ENCODE results near the gene CCN2.

Gene CCN2

GRCh38 chr6:131954775-131955107 lies 3.6 kb upstream of the CCN2 start:
- peaks cover 5% of the 10 kb centered on the region for H3K4me1 Mint-ChIP-seq (ENCODE audit: low read depth)
- H3K27ac Mint-ChIP-seq: no peak overlapping the region
- H3K36me3 Mint-ChIP-seq (ENCODE audit: low read depth): no peaks in the 10 kb centered on the region
- peaks cover 42% of the 10 kb centered on the region for H3K27me3 Mint-ChIP-seq (ENCODE audit: low read depth)
- H3K4me3 Mint-ChIP-seq: no peak overlapping the region
- no peaks in the 10 kb centered on the region for H3K9me3 Mint-ChIP-seq

GRCh38 chr6:131954059-131954774 lies 3.0 kb upstream of the CCN2 start:
- Mint-ChIP-seq H3K4me1 (ENCODE audit: low read depth) (peaks cover 5% of the 10 kb centered on the region), H3K27me3 (ENCODE audit: low read depth) (peaks cover 48% of the 10 kb centered on the region), H3K9me3 (no peaks in the 10 kb centered on the region), H3K4me3 (no peak overlapping the region), H3K27ac (no peak overlapping the region), H3K36me3 (ENCODE audit: low read depth) (no peaks in the 10 kb centered on the region)

- Mint-ChIP-seq H3K4me3 (no peak overlapping the region), H3K4me1 (ENCODE audit: low read depth) (peaks cover 5% of the 10 kb centered on the region), H3K27ac (no peak overlapping the region), H3K27me3 (ENCODE audit: low read depth) (peaks cover 59% of the 10 kb centered on the region), H3K9me3 (no peaks in the 10 kb centered on the region), H3K36me3 (ENCODE audit: low read depth) (no peaks in the 10 kb centered on the region)
Measured at GRCh38 chr6:131952886-131953509, 1.8 kb upstream of the CCN2 start.

- no peaks in the 10 kb centered on the region for H3K9me3 Mint-ChIP-seq
- H3K4me3 Mint-ChIP-seq: peak overlapping the region; percentile 15
- H3K36me3 Mint-ChIP-seq (ENCODE audit: low read depth): no peaks in the 10 kb centered on the region
- peaks cover 5% of the 10 kb centered on the region for H3K4me1 Mint-ChIP-seq (ENCODE audit: low read depth)
- H3K27me3 Mint-ChIP-seq (ENCODE audit: low read depth): peaks cover 68% of the 10 kb centered on the region
- no peak overlapping the region for H3K27ac Mint-ChIP-seq
Measured at GRCh38 chr6:131951576-131952230, 531 bp upstream of the CCN2 start.

- no peaks in the 10 kb centered on the region for H3K9me3 Mint-ChIP-seq
- peaks cover 79% of the 10 kb centered on the region for H3K27me3 Mint-ChIP-seq (ENCODE audit: low read depth)
- no peak overlapping the region for H3K27ac Mint-ChIP-seq
- H3K36me3 Mint-ChIP-seq (ENCODE audit: low read depth): no peaks in the 10 kb centered on the region
- peak overlapping the region; percentile 71 for H3K4me3 Mint-ChIP-seq
- H3K4me1 Mint-ChIP-seq (ENCODE audit: low read depth): peaks cover 5% of the 10 kb centered on the region
Measured at GRCh38 chr6:131949909-131950766, 1.0 kb downstream of the CCN2 start.

GRCh38 chr6:131949620-131949908 lies 1.6 kb downstream of the CCN2 start:
- Mint-ChIP-seq H3K36me3 (ENCODE audit: low read depth) (no peaks in the 10 kb centered on the region), H3K4me1 (ENCODE audit: low read depth) (peaks cover 5% of the 10 kb centered on the region), H3K9me3 (no peaks in the 10 kb centered on the region), H3K27me3 (ENCODE audit: low read depth) (peaks cover 79% of the 10 kb centered on the region), H3K27ac (no peak overlapping the region), H3K4me3 (no peak overlapping the region)

- peaks cover 5% of the 10 kb centered on the region for H3K4me1 Mint-ChIP-seq (ENCODE audit: low read depth)
- peaks cover 73% of the 10 kb centered on the region for H3K27me3 Mint-ChIP-seq (ENCODE audit: low read depth)
- H3K4me3 Mint-ChIP-seq: no peak overlapping the region
- no peaks in the 10 kb centered on the region for H3K36me3 Mint-ChIP-seq (ENCODE audit: low read depth)
- no peak overlapping the region for H3K27ac Mint-ChIP-seq
- no peaks in the 10 kb centered on the region for H3K9me3 Mint-ChIP-seq
Measured at GRCh38 chr6:131948692-131949619, 2.2 kb downstream of the CCN2 start.

- H3K36me3 Mint-ChIP-seq (ENCODE audit: low read depth): no peaks in the 10 kb centered on the region
- H3K9me3 Mint-ChIP-seq: no peaks in the 10 kb centered on the region
- H3K27ac Mint-ChIP-seq: no peak overlapping the region
- H3K4me3 Mint-ChIP-seq: no peak overlapping the region
- peaks cover 65% of the 10 kb centered on the region for H3K27me3 Mint-ChIP-seq (ENCODE audit: low read depth)
- H3K4me1 Mint-ChIP-seq (ENCODE audit: low read depth): peaks cover 5% of the 10 kb centered on the region
Measured at GRCh38 chr6:131947986-131948661, 3.0 kb downstream of the CCN2 start.

- H3K9me3 Mint-ChIP-seq: no peaks in the 10 kb centered on the region
- H3K27ac Mint-ChIP-seq: no peak overlapping the region
- H3K27me3 Mint-ChIP-seq (ENCODE audit: low read depth): peaks cover 56% of the 10 kb centered on the region
- peaks cover 5% of the 10 kb centered on the region for H3K4me1 Mint-ChIP-seq (ENCODE audit: low read depth)
- H3K36me3 Mint-ChIP-seq (ENCODE audit: low read depth): no peaks in the 10 kb centered on the region
- no peak overlapping the region for H3K4me3 Mint-ChIP-seq
Measured at GRCh38 chr6:131946992-131947955, 3.9 kb downstream of the CCN2 start.

- no peak overlapping the region for H3K4me3 Mint-ChIP-seq
Measured at GRCh38 chr6:131946404-131946991, 4.7 kb downstream of the CCN2 start.

GRCh38 chr6:131945971-131946370 lies 5.2 kb downstream of the CCN2 start:
- Mint-ChIP-seq H3K27ac (no peak overlapping the region), H3K9me3 (no peaks in the 10 kb centered on the region), H3K36me3 (ENCODE audit: low read depth) (no peaks in the 10 kb centered on the region), H3K27me3 (ENCODE audit: low read depth) (peaks cover 45% of the 10 kb centered on the region), H3K4me1 (ENCODE audit: low read depth) (peaks cover 5% of the 10 kb centered on the region), H3K4me3 (no peak overlapping the region)

More at GRCh38 chr6:131946404-131946991, 4.7 kb downstream of the CCN2 start:
- H3K4me1 Mint-ChIP-seq (ENCODE audit: low read depth): peaks cover 5% of the 10 kb centered on the region
- no peaks in the 10 kb centered on the region for H3K36me3 Mint-ChIP-seq (ENCODE audit: low read depth)
- no peaks in the 10 kb centered on the region for H3K9me3 Mint-ChIP-seq
- peaks cover 49% of the 10 kb centered on the region for H3K27me3 Mint-ChIP-seq (ENCODE audit: low read depth)
- no peak overlapping the region for H3K27ac Mint-ChIP-seq

Data from T-helper 1 cell treated with Interleukin-12 subunit alpha and Interleukin-12 subunit beta and Interleukin-4 antibody, amounts not matched to agents 30 μg/mL and 1 μg/mL, for 36 hours (primary cell).